ENCODE measurements around the gene HDAC11. TPM values are rescaled to one million over a fixed set of nuclear protein-coding genes. Genes with fewer than 3 reads are reported as not detected.

HDAC11 gene
- total and polyA plus RNA-seq, 2 of the 4 experiments (the other 2 are of a cell fraction): 9.1 to 11.4 TPM

GRCh38 chr3:13514639-13515435, 34.7 kb downstream of the HDAC11 start:
- no TSS peak for BruUV-seq (replicated peaks)
- no peaks in the 10 kb centered on the region for H3K9me1 ChIP-seq (ENCODE audit: insufficient read depth, low read length)
- H2BK15ac ChIP-seq (ENCODE audit: low read depth, low read length): no peak overlapping the region
- H3K27ac ChIP-seq (ENCODE audit: insufficient read depth, low read length): no peak overlapping the region
- H3K14ac ChIP-seq (replicated peaks; ENCODE audit: low read depth, low read length): no peak overlapping the region
- no peak overlapping the region for H3K18ac ChIP-seq (ENCODE audit: low read depth, low read length)
- no peaks in the 10 kb centered on the region for H3K79me1 ChIP-seq (ENCODE audit: low read depth in 1 of 2, low read length in 2 of 2)
- no peak overlapping the region for H4K5ac ChIP-seq (ENCODE audit: low read depth, low read length)
- ChIA-PET CTCF (no interaction called here), POLR2A (ENCODE audit: unreplicated experiment) (no interaction called here)
- H4K20me1 ChIP-seq (ENCODE audit: insufficient read depth, low read length): no peaks in the 10 kb centered on the region
- H4K8ac ChIP-seq (ENCODE audit: low read depth in 2 of 2, low read length in 2 of 2): no peak overlapping the region
- no peak overlapping the region for H2AFZ ChIP-seq (replicated peaks; ENCODE audit: low read length, poor library complexity)
- no peak overlapping the region for H3K56ac ChIP-seq (ENCODE audit: extremely low read depth, insufficient read depth, low read length)
- no peak overlapping the region for H2BK5ac ChIP-seq (ENCODE audit: low read depth, low read length, poor library complexity, severe bottlenecking)
- H3K23ac ChIP-seq (ENCODE audit: low read depth, low read length): no peak overlapping the region
- no peak overlapping the region for H2AK9ac ChIP-seq (replicated peaks; ENCODE audit: low read depth, low read length, poor library complexity)
- H3K4me2 ChIP-seq (ENCODE audit: low read depth, low read length): no peak overlapping the region
- no peak overlapping the region for H3K4ac ChIP-seq (ENCODE audit: low read depth, low read length)
- H3K27me3 ChIP-seq (ENCODE audit: control insufficient read depth, insufficient read depth, low read length): no peaks in the 10 kb centered on the region
- H3K36me3 ChIP-seq (ENCODE audit: control insufficient read depth, insufficient read depth, low read length): no peaks in the 10 kb centered on the region
- dilution Hi-C loops (cut with HindIII; ENCODE audit: low sequenced_read_pairs, unreplicated experiment): no loop called here
- intact Hi-C loops (cut with micrococcal nuclease): no loop called here
- H3K9me3 ChIP-seq (ENCODE audit: control insufficient read depth, insufficient read depth, low read length): no peaks in the 10 kb centered on the region
- H3K4me1 ChIP-seq (ENCODE audit: control insufficient read depth, insufficient read depth, low read length): no peaks in the 10 kb centered on the region
- TF ChIP-seq MAFK (IDR thresholded peaks at IDR 0.05; ENCODE audit: low read depth, low read length) (no peak), RCOR1 (IDR thresholded peaks at IDR 0.05; ENCODE audit: insufficient replicate concordance, low read length) (no peak), CTCF (conservative IDR thresholded peaks at IDR 0.05; ENCODE audit: low read depth, low read length) (no peak), RAD21 (IDR thresholded peaks at IDR 0.05; ENCODE audit: low read length) (no peak), FOS (IDR thresholded peaks at IDR 0.05; ENCODE audit: low read depth, low read length) (no peak), CEBPB (IDR thresholded peaks at IDR 0.05; ENCODE audit: low read depth, low read length) (no peak), NFE2L2 (IDR thresholded peaks at IDR 0.05; ENCODE audit: low read depth, low read length) (no peak), CHD1 (IDR thresholded peaks at IDR 0.05; ENCODE audit: low read depth, low read length) (no peak), USF2 (IDR thresholded peaks at IDR 0.05; ENCODE audit: low read depth, low read length) (no peak)
- no peak overlapping the region for H2BK120ac ChIP-seq (ENCODE audit: low read depth, low read length)
- DNase-seq (no peak), ATAC-seq (ENCODE audit: low read depth) (no peak)
- no peak overlapping the region for H2AK5ac ChIP-seq (ENCODE audit: low read depth, low read length)
- in situ Hi-C loops (cut with MboI; ENCODE audit: low sequenced_read_pairs): no loop called here
- WGBS, 2 experiments (ENCODE audit: extremely low coverage in 2 of 2, insufficient read length in 1 of 2): 76% methylated on average over 2 of the region's 6 CpGs; no CpG with 5 or more reads in 1 of the 2 experiments
- H4K91ac ChIP-seq (ENCODE audit: insufficient read depth, low read depth, low read length): no peak overlapping the region
- no peak overlapping the region for H3K9ac ChIP-seq (ENCODE audit: low read depth, low read length)
- H3K4me3 ChIP-seq (ENCODE audit: insufficient read depth, low read depth, low read length): no peak overlapping the region
- no peak overlapping the region for H2BK20ac ChIP-seq (ENCODE audit: low read depth, low read length)

Measured in IMR-90 (cell line).